ENCODE results near the gene AIF1L.

GRCh38 chr9:131117762-131118145 is 21.4 kb downstream of the AIF1L start:
- TF ChIP-seq CTCF (IDR thresholded peaks at IDR 0.05; ENCODE audit: low read depth, low read length, missing input control), result no peak
- no peak for TF ChIP-seq REST (IDR thresholded peaks at IDR 0.05)
- no peak for TF ChIP-seq MAX (IDR thresholded peaks at IDR 0.05)
- no peak for TF ChIP-seq JUND (IDR thresholded peaks at IDR 0.05)
- no peak for TF ChIP-seq GABPA (IDR thresholded peaks at IDR 0.05 in 1 of 2, conservative IDR thresholded peaks at IDR 0.05 in 1 of 2)
- TF ChIP-seq HNF4A (conservative IDR thresholded peaks at IDR 0.05), result no peak
- no peak for TF ChIP-seq TAF1 (conservative IDR thresholded peaks at IDR 0.05)
- no peak for TF ChIP-seq YY1 (IDR thresholded peaks at IDR 0.05)
- no peak for TF ChIP-seq RAD21 (IDR thresholded peaks at IDR 0.05)
- no peak for TF ChIP-seq ZBTB33 (IDR thresholded peaks at IDR 0.05)
- TF ChIP-seq SP1 (IDR thresholded peaks at IDR 0.05), result no peak
- TF ChIP-seq EGR1 (IDR thresholded peaks at IDR 0.05; ENCODE audit: low read depth in 2 of 2), result no peak
- no peak for TF ChIP-seq HNF4G (IDR thresholded peaks at IDR 0.05)
- no peak for TF ChIP-seq ATF3 (IDR thresholded peaks at IDR 0.05)
